K562 (cell line): ENCODE measurements around the gene CD164. TPM values are rescaled to one million over a fixed set of nuclear protein-coding genes. Genes with fewer than 3 reads are reported as not detected.

ENCODE experiments used
- ATAC-seq: fragments of 200-7000 bp; cut with Tn5 transposase; 3 replicates; pipeline ENCODE4 v1.9.1; 2020; ENCODE audit warnings: moderate library complexity
- BruUV-seq: library from RNA; stranded (reverse); fragments of 400-500 nt; replicated peaks from 2 replicates; lab custom pipeline; 2021; lab: Mats Ljungman, UMichigan
- CTCF ChIA-PET: fragments of 300-600 bp; formaldehyde crosslinking; extraction: SDS; loops from one replicate; lab custom pipeline; 2021; ENCODE audit warnings: low intra/inter-chr PET ratio; lab: Yijun Ruan, JAX
- POLR2A ChIA-PET: fragments of 300-600, 350-650 bp; sonication (Branson Sonifier 250); formaldehyde crosslinking; extraction: SDS; loops from one replicate; lab custom pipeline; 2021; ENCODE audit warnings: antibody characterized with exemption, inconsistent platforms; lab: Yijun Ruan, JAX
- DNase-seq, 4 experiments: peaks; one replicate each; pipeline versions ENCODE4 v3.0.0 to v3.0.0-alpha.2; 2011 to 2018; ENCODE audit warnings: low spot score in 3 of 4, mixed read lengths in 3 of 4; ENCODE audit errors: extremely low read depth in 1 of 4
- FAIRE-seq: peaks from 2 replicates; lab custom pipeline; 2011; peaks lifted over from hg19 to GRCh38; lab: Jason Lieb, UNC
- H2AFZ ChIP-seq: 2 replicates; pipeline ENCODE4 v1.6.0; 2011; ENCODE audit warnings: low read depth, low read length, control low read depth, inconsistent platforms
- H3K27ac ChIP-seq: fragments of 200-600 bp; 3 replicates; pipeline ENCODE4 v1.8.0; 2011; ENCODE audit warnings: low read depth, mild to moderate bottlenecking, control low read depth, inconsistent platforms, low read length, moderate library complexity, mixed read lengths; ENCODE audit errors: extremely low read depth
- H3K27me3 ChIP-seq, 2 experiments: fragments of 300-600 bp in 1 of 2; 2 replicates in 1 of 2; 3 replicates in 1 of 2; pipeline versions ENCODE4 v1.6.0 to v1.8.0; 2011; ENCODE audit warnings: inconsistent platforms in 2 of 2, low read length in 2 of 2, mild to moderate bottlenecking in 1 of 2, mixed read lengths in 1 of 2, moderate library complexity in 1 of 2; ENCODE audit not compliant: control insufficient read depth in 2 of 2, insufficient read depth in 2 of 2
- H3K36me3 ChIP-seq: fragments of 300-600 bp; 3 replicates; pipeline ENCODE4 v1.8.0; 2011; ENCODE audit warnings: mild to moderate bottlenecking, low read length, inconsistent platforms; ENCODE audit not compliant: control insufficient read depth, insufficient read depth
- H3K4me1 ChIP-seq, 2 experiments: fragments of 200-600 bp in 1 of 2; replicated peaks in 1 of 2; 2 replicates in 1 of 2; 3 replicates in 1 of 2; pipeline versions ENCODE4 v1.5.1 to v1.8.0; 2011; ENCODE audit warnings: inconsistent platforms in 2 of 2, low read length in 2 of 2, mild to moderate bottlenecking in 1 of 2, mixed read lengths in 1 of 2, moderate library complexity in 1 of 2; ENCODE audit not compliant: control insufficient read depth in 2 of 2, insufficient read depth in 2 of 2
- H3K4me2 ChIP-seq: 2 replicates; pipeline ENCODE4 v1.6.1; 2011; ENCODE audit warnings: low read length, control low read depth, inconsistent platforms, mixed read lengths; ENCODE audit not compliant: insufficient read depth
- H3K4me3 ChIP-seq: fragments of 200-600 bp; sonication (generic), shearing (Covaris generic); 2 replicates; pipeline ENCODE4 v1.5.1; 2016; ENCODE audit warnings: control low read depth, inconsistent platforms
- H3K79me2 ChIP-seq: fragments of 200-600 bp; 3 replicates; pipeline ENCODE4 v1.8.0; 2011; ENCODE audit warnings: low read length, inconsistent platforms; ENCODE audit not compliant: control insufficient read depth, insufficient read depth
- H3K9ac ChIP-seq, 2 experiments: 2 replicates each; pipeline versions ENCODE4 v1.6.0 to v1.6.1; 2011; ENCODE audit warnings: low read depth in 2 of 2, low read length in 2 of 2, control low read depth in 1 of 2, inconsistent platforms in 1 of 2, mild to moderate bottlenecking in 1 of 2, mixed read lengths in 1 of 2; ENCODE audit not compliant: insufficient read depth in 1 of 2
- H3K9me1 ChIP-seq: one replicate; pipeline ENCODE4 v1.6.0; 2011; ENCODE audit warnings: inconsistent platforms, mild to moderate bottlenecking, low read length, moderate library complexity; ENCODE audit not compliant: control insufficient read depth, insufficient read depth
- H3K9me3 ChIP-seq: replicated peaks from 2 replicates; pipeline ENCODE4 v1.5.1; 2011; ENCODE audit warnings: low read depth, low read length, inconsistent platforms; ENCODE audit not compliant: control insufficient read depth, insufficient read depth
- H4K20me1 ChIP-seq: replicated peaks from 2 replicates; pipeline ENCODE4 v1.6.1; 2011; ENCODE audit warnings: low read length, inconsistent platforms, mixed read lengths; ENCODE audit not compliant: control insufficient read depth, insufficient read depth
- GTF2A2 ChIP-seq: IDR thresholded peaks from 2 replicates; pipeline ENCODE4 v1.6.1; 2016; ENCODE audit warnings: mild to moderate bottlenecking, missing genetic modification characterization, missing compliant biosample characterization
- JUND ChIP-seq, 2 experiments: IDR thresholded peaks; 2 replicates in 1 of 2; 3 replicates in 1 of 2; pipeline ENCODE4 v1.6.1; 2011; ENCODE audit warnings: borderline replicate concordance in 2 of 2, low read depth in 2 of 2, low read length in 2 of 2, improper control_type of control experiment in 1 of 2, missing biosample characterization in 1 of 2, missing genetic modification characterization in 1 of 2, missing genetic modification reagents in 1 of 2
- MTA1 ChIP-seq: fragments of 450-650 bp; IDR thresholded peaks from 2 replicates; pipeline ENCODE4 v1.6.1; 2017; ENCODE audit warnings: borderline replicate concordance
- POLR2A ChIP-seq: fragments of 450-650 bp; conservative IDR thresholded peaks from 2 replicates; pipeline ENCODE4 v1.6.1; 2016
- POLR2AphosphoS2 ChIP-seq: IDR thresholded peaks from 2 replicates; pipeline ENCODE4 v1.6.1; 2012; ENCODE audit warnings: low read length, improper control_type of control experiment
- POLR2B ChIP-seq: fragments of 450-650 bp; IDR thresholded peaks from 2 replicates; pipeline ENCODE4 v1.6.1; 2018; ENCODE audit warnings: low read depth; ENCODE audit not compliant: partially characterized antibody
- RBM25 ChIP-seq: fragments of 200-400 bp; formaldehyde crosslinking; IDR thresholded peaks from 2 replicates; pipeline ENCODE4 v1.6.1; 2018; ENCODE audit warnings: low read length, low read depth, moderate library complexity; ENCODE audit not compliant: severe bottlenecking
- SUPT5H ChIP-seq: fragments of 450-650 bp; IDR thresholded peaks from 2 replicates; pipeline ENCODE4 v1.6.1; 2016
- ZNF589 ChIP-seq: fragments of 200-800 bp; sonication (Bioruptor generic); IDR thresholded peaks from 2 replicates; pipeline ENCODE4 v1.6.1; 2016; ENCODE audit warnings: low read depth, missing genetic modification characterization, missing compliant biosample characterization
- WGBS: fragments of 100-300 bp; shearing (Covaris generic); methylation state at CpG from one replicate; pipeline ENCODE4 v1.1.6; 2016; ENCODE audit warnings: low coverage, mixed read lengths; ENCODE audit not compliant: insufficient coverage; ENCODE audit errors: missing lambda C conversion rate; 5-methylcytosine and 5-hydroxymethylcytosine counted together
- in situ Hi-C: fragments of 300-500 bp; cut with MboI; formaldehyde crosslinking; loops from 4 replicates; pipeline ENCODE4 v1.15.0; 2018; ENCODE audit warnings: inconsistent platforms, mixed read lengths
- intact Hi-C: fragments of 100-400 bp; cut with micrococcal nuclease; formaldehyde crosslinking; loops from 2 replicates; pipeline ENCODE4 v1.14.2; 2022
- polyA plus RNA-seq, 8 experiments: library from polyadenylated mRNA; depleted of rRNA in 4 of 8; stranded (reverse) in 5 of 8; unstranded in 3 of 8; fragments of >200 nt; fragmentation: Nextera tagmentation in 2 of 8; fragmentation: Illumina TruSeq in 1 of 8; extraction: Ambion mirVana in 2 of 8; extraction: Trizol in 1 of 8; gene quantifications; 2 replicates each; pipeline versions ENCODE4 v1.2.1 to v1.2.3, GENCODE V29; 2011 to 2014; ENCODE audit warnings: inconsistent platforms in 1 of 8, missing spikeins in 1 of 8
- total RNA-seq, 7 experiments: library from RNA; depleted of rRNA in 6 of 7; stranded (reverse); fragments of >200 nt in 6 of 7; fragmentation: Illumina TruSeq in 2 of 7; extraction: Trizol in 2 of 7; gene quantifications; 2 replicates each; pipeline versions ENCODE4 v1.2.1 to v1.2.3, GENCODE V29; 2011 to 2021; ENCODE audit warnings: low replicate concordance in 1 of 7
- TF ChIP-seq, protein P1 (sequence below), 2 experiments: IDR thresholded peaks; 2 replicates each; pipeline ENCODE4 v1.6.1; 2011; ENCODE audit warnings: borderline replicate concordance in 1 of 2, control low read depth in 1 of 2, low read depth in 1 of 2, low read length in 1 of 2, mild to moderate bottlenecking in 1 of 2, mixed read lengths in 1 of 2, moderate library complexity in 1 of 2; ENCODE audit not compliant: insufficient read depth in 1 of 2, insufficient read length in 1 of 2, poor library complexity in 1 of 2, severe bottlenecking in 1 of 2; ENCODE audit errors: extremely low read depth in 1 of 2
- TF ChIP-seq, protein P2 (sequence below): sonication (generic); formaldehyde crosslinking; IDR thresholded peaks from 2 replicates; pipeline ENCODE4 v1.8.1; 2023; ENCODE audit warnings: mild to moderate bottlenecking, missing genetic modification reagents

Gene CD164
- total and polyA plus RNA-seq, 9 of the 15 experiments (the other 6 are each of a cell fraction or from before 2014, with no cell fraction given), result 79.5 to 317 (median 165) TPM

DNA sequence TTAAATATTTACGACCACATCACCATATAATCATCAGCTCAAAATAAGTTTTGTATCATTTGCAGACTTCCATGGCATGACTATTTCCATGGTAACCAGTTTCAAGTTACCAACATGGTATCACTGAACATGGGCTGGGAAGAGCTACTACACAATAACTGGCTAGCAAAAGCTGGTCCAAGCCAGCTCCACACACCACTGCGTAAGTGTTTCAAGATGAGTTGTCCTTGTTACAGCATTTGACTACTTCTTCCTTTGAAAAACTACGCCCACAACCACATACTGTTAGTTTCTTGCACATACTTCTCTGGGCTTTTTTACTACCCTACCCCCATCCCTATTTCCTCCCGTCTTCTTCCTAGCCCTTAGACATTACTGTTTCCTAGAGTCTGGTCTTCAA lies 8.5 kb downstream of the CD164 start:
- peaks cover 0 to 21% of the 10 kb centered on the region in 2 experiments; a peak in 2 of 5 replicates for H3K4me1 ChIP-seq
- H3K4me2 ChIP-seq, result no peak overlapping the region
- H3K9ac ChIP-seq, result no peak overlapping the region
- no peaks in the 10 kb centered on the region for H3K27me3 ChIP-seq
- intact Hi-C loops, result no loop called here
- H3K79me2 ChIP-seq, result peaks cover 94% of the 10 kb centered on the region
- 98% methylated on average over 4 of the region's 4 CpGs for WGBS
- no peaks in the 10 kb centered on the region for H3K9me1 ChIP-seq
- H3K36me3 ChIP-seq, result peaks cover 100% of the 10 kb centered on the region
- H2AFZ ChIP-seq, result no peak overlapping the region
- H3K4me3 ChIP-seq, result no peak overlapping the region
- TF ChIP-seq POLR2A (peak; percentile 23; the same call in 1 of the 2 replicates), GTF2A2 (tag) (no peak), SUPT5H (0 out of 2 replicates have a peak, but pooled peaks have one; percentile 21), POLR2AphosphoS2 (peak; percentile 22; the same call in 1 of the 2 replicates), RBM25 (no peak), JUND (IDR thresholded peaks at IDR 0.05; ENCODE audit: borderline replicate concordance, low read depth, low read length) (no peak), JUND (tag; IDR thresholded peaks at IDR 0.05; ENCODE audit: borderline replicate concordance, low read depth, low read length) (no peak), ZNF589 (no peak), MTA1 (no peak), POLR2B (peak; percentile 35)
- TF ChIP-seq, protein P1, sequence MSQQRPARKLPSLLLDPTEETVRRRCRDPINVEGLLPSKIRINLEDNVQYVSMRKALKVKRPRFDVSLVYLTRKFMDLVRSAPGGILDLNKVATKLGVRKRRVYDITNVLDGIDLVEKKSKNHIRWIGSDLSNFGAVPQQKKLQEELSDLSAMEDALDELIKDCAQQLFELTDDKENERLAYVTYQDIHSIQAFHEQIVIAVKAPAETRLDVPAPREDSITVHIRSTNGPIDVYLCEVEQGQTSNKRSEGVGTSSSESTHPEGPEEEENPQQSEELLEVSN (IDR thresholded peaks at IDR 0.05; ENCODE audit: borderline replicate concordance in 1 of 2, extremely low read depth in 1 of 2, insufficient read depth in 1 of 2, insufficient read length in 1 of 2, low read depth in 1 of 2, low read length in 1 of 2, poor library complexity in 1 of 2, severe bottlenecking in 1 of 2), result no peak
- TF ChIP-seq, protein P2, sequence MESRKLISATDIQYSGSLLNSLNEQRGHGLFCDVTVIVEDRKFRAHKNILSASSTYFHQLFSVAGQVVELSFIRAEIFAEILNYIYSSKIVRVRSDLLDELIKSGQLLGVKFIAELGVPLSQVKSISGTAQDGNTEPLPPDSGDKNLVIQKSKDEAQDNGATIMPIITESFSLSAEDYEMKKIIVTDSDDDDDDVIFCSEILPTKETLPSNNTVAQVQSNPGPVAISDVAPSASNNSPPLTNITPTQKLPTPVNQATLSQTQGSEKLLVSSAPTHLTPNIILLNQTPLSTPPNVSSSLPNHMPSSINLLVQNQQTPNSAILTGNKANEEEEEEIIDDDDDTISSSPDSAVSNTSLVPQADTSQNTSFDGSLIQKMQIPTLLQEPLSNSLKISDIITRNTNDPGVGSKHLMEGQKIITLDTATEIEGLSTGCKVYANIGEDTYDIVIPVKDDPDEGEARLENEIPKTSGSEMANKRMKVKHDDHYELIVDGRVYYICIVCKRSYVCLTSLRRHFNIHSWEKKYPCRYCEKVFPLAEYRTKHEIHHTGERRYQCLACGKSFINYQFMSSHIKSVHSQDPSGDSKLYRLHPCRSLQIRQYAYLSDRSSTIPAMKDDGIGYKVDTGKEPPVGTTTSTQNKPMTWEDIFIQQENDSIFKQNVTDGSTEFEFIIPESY (CRISPR knock-in tag), result no peak
- no peak overlapping the region for H3K27ac ChIP-seq
- in situ Hi-C loops, result no loop called here
- ATAC-seq (peak; percentile 14), DNase-seq (no peak), FAIRE-seq (no peak)
- BruUV-seq, result no TSS peak
- ChIA-PET POLR2A (interaction anchor here (0.7 to 1.4 kb wide), 4 partner anchors 9 to 135 kb away, joined by 3 to 11 read pairs (median 3); partner anchors contain the start of gene CD164), CTCF (no interaction called here)
- peaks cover 5% of the 10 kb centered on the region; the same call in 1 of the 2 replicates for H4K20me1 ChIP-seq
- no peaks in the 10 kb centered on the region for H3K9me3 ChIP-seq
